GM10847 (cell line): ENCODE results near the gene STRADA.

Experiments
- POLR2A ChIP-seq: IDR thresholded peaks from 2 replicates; pipeline ENCODE4 v1.6.1; 2011; ENCODE audit not compliant: insufficient read length; ENCODE audit errors: extremely low read depth

STRADA gene

DNA sequence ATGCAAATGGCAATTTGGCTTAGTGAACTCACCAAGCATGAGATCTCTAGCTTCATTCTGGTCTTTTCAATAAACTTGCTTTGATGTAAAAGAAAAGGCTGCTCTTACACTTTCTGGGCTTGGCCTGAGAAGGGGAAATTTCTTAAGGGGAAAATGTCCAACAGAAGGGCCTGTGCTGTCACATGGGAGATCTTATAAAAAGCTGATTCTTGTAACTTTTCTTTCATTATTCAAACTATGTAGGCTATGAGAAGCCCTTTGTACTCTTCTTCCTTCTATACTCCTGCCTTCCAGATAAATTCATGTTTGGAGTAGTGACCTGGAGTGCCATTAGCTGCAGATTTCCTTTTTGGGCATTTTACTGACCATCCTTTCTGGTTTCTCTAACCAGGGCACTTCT lies 58.6 kb downstream of the STRADA start:
- no peak for TF ChIP-seq POLR2A

DNA sequence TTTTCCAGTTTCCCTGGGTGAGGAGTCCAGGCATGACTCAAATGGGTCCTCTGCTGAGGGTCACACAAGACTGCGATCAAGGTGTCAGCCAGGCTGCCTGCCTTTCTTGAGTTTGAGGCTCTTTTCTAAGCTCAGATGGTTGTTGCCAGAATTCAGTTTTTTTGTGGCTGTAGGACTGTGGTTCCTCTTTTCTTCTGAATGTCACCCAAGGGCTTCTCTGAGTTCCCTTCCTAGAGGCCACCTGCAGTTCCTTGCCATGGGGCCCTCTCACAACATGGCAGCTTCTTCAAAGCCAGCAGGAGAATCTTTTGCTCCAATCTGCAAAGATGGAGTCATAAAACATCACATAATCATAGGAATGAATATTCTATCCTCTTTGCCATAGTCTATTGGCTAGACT lies 59.2 kb downstream of the STRADA start:
- TF ChIP-seq POLR2A = no peak

DNA sequence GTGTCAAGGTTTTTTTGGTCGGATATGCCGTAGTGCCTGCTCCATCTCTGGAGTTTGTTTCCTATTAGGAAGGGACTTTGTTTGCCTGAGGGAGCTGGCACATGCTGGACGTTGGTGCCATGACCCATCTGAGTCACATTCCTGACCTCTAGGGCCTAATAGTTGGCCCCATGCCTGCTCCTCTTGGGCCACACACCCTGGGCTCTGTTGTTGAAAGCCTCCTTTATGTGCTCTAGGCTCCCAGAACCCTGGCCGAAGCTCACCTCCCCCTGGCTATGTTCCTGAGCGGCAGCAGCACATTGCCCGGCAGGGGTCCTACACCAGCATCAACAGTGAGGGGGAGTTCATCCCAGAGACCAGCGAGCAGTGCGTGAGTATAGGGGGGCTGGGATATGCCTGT lies 60.1 kb downstream of the STRADA start:
- TF ChIP-seq POLR2A = no peak

DNA sequence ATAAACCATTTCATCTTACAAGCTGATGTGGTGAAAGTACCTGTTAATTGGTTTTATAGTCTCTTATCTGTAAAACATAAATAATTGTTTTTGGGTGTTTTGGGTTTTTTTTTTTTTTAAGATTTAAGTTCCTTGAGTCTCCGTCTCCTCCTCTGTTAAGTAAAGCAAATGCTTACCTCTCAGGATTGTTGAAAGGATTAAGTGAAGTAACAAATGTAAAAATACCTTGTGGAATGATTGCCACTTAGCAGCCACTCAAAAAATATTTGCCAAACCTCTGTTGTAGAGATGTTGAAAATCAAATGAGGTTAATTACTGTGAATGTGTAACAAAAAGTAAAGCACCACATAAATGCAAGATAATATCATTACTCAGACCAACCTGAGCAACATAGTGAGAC lies 60.9 kb downstream of the STRADA start:
- TF ChIP-seq POLR2A = no peak

DNA sequence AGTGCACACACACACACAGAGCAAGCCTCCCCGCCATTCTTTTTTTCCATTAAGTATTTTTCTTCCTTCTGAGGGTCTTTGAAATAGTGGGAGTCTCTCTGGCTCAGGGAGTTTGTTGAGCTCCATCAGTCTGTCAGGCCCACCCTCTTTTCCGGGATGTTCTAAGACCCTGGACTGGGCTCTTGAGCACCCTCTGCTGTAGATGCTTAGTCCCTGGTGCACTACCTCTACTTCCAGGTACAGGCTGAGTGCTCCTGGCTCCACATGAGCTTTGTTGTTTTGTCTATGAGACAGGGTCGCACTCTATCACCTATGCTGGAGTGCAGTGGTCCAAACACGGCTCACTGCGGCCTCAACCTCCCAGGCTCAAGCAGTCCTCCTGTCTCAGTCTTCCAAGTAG lies 62.4 kb downstream of the STRADA start:
- TF ChIP-seq POLR2A = no peak

DNA sequence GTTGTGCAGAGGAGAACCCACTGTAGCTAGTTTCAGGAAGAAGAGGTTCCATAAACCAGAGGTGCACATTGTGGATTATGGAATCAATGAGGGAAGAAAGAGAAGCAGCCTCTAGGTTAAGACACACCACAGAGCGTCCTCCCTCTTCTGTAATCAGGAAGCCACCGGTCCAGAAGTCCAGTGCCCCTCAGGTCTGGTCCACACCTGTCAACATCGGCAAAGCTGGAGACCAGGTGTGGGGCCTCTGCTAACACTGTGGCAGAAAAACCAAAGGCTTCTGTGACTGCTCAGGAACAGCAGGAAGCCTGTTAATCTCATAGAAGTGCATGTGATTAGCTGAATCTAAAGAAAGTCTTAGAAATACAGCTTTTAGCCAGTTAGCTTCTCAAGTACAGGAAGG lies 65.0 kb downstream of the STRADA start:
- no peak for TF ChIP-seq POLR2A

DNA sequence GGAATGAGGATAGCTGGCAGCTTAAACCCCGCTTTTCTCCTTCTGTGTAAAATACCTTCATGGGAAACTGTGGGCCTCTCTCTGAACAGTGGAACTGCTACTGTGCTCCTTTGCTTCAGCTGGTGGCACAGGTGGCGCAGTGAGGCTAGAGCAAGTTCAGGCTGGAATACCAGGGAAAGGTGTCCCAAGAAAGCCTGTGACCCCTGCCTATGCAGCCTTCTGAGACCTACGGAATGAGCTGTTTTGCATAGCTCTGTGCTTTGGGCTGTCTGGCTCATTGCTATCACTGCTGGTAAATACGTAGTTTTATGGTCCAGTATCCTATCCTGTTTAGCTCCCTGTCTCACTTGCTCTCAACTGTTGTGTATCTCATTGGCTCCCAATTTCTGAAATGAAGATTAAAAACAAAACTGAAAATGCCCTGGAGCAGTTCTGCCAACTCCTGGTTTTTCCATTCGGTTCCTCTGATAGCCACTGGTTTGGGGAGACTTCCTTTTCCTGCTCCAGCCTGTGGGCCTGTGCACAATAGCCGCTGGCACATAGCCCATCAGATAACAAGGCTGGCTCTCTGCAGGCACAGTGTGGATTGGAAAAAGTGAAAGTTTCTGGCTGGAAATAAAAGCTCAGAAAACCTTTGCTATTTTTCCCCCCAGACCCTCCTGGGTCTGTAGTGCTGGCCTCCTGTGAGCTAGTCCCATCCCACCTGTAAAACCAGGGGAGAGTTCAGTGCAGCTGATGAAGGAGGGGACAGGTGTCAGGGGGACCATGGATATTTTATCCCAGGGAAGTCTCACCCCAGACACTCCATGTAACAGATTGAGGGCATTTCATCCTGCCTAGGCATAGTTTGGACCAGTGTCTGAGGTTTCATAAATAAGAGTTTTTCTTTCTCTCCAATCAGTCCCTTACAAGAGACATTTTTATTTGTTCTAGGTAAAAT lies 65.7 kb downstream of the STRADA start:
- TF ChIP-seq POLR2A = no peak

DNA sequence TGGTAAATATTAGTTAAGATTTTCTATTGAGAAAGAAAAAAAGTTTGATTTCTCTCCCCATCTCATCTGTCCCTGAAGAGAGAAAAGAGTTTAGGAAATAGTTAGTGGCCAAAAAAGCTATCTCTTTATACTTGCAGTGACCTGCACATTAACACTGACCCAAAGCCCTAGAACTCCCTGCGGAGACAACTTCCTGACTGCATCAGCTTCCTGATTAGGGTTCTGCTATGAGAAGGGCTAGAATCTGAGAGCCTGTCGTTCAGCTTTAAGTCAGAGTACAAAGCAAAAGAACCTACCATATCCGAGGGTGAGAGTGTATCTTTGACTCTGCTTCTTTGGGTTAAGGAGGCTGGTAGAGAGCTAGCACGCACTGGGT lies 66.4 kb downstream of the STRADA start:
- no peak for TF ChIP-seq POLR2A

DNA sequence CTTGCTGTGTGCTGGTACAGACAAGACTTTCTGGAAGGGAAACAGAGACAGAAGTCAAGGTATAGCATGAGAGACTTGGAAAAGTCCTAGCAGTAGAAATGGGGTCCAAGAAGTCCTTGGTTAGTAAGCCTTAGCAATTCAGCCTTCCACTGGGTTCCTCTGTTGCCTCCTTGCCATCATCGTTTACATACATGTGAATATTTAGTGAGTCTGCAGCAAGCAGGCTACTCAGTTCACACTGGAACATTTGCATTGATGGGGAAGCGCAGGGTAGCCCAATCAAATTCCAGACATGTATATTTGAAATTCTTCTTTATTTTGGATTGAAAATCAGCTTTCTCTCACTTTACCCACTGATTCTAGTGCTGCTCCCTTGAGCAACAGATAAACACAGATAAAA lies 68.7 kb downstream of the STRADA start:
- TF ChIP-seq POLR2A = no peak

DNA sequence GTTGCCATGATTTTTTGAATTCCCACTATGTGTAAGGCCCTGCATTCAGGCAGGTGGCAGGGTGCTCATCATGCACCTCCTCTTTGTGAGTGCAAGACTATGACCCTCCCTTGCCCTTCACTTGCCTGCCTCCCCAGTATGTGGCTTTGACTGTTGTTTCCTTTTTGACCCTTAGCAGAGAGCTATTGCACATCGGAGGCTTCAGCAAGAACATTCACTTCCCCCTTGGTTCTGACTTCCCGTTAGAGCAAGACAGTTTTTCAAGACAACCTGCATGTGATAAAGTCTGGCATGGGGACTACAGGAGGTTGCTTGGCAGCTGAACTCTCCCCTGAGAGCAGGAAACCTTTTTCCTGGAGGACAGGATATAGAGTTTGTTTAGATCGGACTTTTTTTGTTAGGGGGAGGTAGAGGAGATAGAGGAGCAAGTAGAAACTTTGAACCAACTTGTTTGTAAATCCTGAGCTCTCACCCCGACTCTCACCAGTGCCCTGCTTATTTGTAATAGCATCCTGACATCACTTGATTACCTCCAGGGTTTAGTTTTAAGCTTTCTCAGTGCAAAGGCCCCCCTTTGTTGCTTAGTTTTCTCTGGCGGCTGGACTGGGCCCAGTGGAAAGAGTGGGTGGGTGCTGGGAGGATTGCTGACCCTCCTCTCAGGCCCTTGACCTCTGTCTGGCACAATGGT lies 75.9 kb downstream of the STRADA start:
- TF ChIP-seq POLR2A = no peak

DNA sequence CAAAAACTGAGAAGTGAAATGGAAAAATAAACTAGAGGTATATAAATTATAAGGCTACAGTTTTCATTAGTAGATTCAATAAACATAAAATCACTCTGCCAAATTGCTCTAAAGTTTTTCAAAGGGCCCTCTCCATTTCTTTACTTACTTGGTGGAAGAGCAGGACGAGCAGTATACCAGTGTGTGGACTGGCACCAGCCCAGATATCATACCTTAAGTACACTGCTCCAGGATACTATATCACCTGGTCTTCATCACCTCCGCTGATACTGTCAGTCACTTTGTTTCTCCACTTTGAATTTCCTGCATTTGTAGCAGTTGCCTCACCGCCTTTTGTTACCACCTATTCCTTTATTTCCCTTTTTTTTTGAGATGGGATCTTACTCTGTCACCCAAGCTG lies 81.7 kb downstream of the STRADA start:
- no peak for TF ChIP-seq POLR2A

DNA sequence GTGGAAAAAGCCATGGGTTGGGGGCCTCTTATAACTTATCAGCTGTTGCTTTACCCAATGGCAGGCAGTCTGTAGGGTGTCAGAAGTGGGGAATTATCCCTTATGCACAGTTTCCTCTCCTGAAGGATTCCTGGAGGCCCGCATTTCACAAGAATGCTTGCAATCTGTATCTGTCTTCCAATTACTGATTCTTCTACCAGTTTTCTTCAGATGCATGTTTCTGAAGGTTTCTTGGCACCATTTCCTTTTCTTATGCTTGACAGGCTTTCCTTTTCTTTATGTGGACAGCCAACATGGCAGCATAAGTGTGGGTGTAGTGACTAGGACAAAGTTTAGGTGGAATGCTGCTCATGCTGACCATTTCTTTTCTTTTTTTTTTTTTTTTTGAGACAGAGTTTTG lies 83.2 kb downstream of the STRADA start:
- TF ChIP-seq POLR2A = no peak

DNA sequence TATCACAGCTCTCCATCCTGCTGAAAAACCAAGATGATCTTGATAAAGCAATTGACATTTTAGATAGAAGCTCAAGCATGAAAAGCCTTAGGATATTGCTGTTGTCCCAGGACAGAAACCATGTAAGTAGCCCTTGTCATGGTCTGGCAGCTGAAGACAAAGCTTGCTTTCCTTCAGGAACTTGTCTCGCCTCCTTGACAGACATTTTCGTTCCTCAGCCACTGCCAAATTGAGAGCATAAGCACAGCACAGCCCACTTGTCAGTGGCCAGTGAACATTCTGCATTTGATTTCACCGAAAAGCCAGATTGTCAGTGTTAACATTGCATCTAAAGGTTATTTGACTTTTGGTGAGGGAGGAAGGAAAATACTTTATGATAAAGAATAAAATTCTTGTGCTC lies 83.8 kb downstream of the STRADA start:
- TF ChIP-seq POLR2A = no peak

DNA sequence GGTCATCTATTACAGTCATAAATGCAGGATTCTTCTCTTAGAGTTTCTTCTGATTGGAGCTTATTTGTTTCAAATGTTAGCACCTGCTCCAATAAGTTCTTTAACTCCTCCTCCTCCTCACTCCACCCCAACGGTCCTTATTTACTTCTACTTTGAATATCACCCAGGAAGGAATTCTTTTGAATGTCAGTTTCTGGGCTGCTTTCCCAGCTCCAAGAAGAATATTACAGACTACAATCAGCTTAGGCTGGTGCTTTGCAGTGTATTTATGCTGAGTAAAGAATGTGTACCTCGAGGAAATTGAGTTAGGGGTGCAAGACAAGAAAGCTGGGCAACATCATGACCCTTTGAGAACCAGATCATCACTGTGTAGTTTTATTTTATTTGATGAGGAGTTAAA lies 88.5 kb downstream of the STRADA start:
- no peak for TF ChIP-seq POLR2A
